ENCODE measurements around the gene APAF1. TPM values are rescaled to one million over a fixed set of nuclear protein-coding genes. Genes with fewer than 3 reads are reported as not detected.

Gene APAF1
- total and polyA plus RNA-seq, 10 of the 15 experiments (the other 5 are each of a cell fraction or from before 2014, with no cell fraction given) = 4.2 to 19.1 (median 14.2) TPM

- POLR2A ChIA-PET = no interaction called here
- FAIRE-seq = no peak
- H4K20me1 ChIP-seq (ENCODE audit: control insufficient read depth, insufficient read depth) = no peaks in the 10 kb centered on the region
- CTCF ChIA-PET = interaction anchor here (0.7 to 1.6 kb wide), 3 partner anchors 12 to 108 kb away, joined by 3 to 5 read pairs (median 4); no protein-coding TSS in a partner anchor
- SMC1A ChIA-PET (ENCODE audit: uncharacterized antibody, unreplicated experiment) = interaction anchor here (1.5 kb wide), 1 partner anchor 323 kb away, joined by 3 read pairs; no protein-coding TSS in a partner anchor
- no peak for DNase-seq (ENCODE audit: low read depth, low spot score)
- no peak overlapping the region for H3K4me2 ChIP-seq (ENCODE audit: control insufficient read depth, insufficient read depth)
- H3K36me3 ChIP-seq (ENCODE audit: control insufficient read depth in 2 of 2, insufficient read depth in 2 of 2, low read length in 1 of 2) = peaks cover 7 to 8% of the 10 kb centered on the region in 2 experiments; a peak in 3 of 4 replicates
- no peaks in the 10 kb centered on the region for H3K27me3 ChIP-seq (replicated peaks in 1 of 2; ENCODE audit: control insufficient read depth in 2 of 2, insufficient read depth in 2 of 2, low read length in 1 of 2)
- TF ChIP-seq BCL3 (IDR thresholded peaks at IDR 0.05; ENCODE audit: borderline replicate concordance, insufficient read depth, low read depth, low read length, poor library complexity, severe bottlenecking) = no peak
- TF ChIP-seq MYC (IDR thresholded peaks at IDR 0.05; ENCODE audit: insufficient read depth, insufficient read length, insufficient replicate concordance, low read length, severe bottlenecking) = no peak
- no peak for TF ChIP-seq PKNOX1 (IDR thresholded peaks at IDR 0.05)
- no peaks in the 10 kb centered on the region for H3K9me3 ChIP-seq (replicated peaks; ENCODE audit: control insufficient read depth, insufficient read depth, low read length)
- H3K4me3 ChIP-seq = no peak overlapping the region
- H3K27ac ChIP-seq (ENCODE audit: control insufficient read depth, insufficient read depth) = no peak overlapping the region
- H3K79me2 ChIP-seq (ENCODE audit: control insufficient read depth, insufficient read depth, low read length) = no peaks in the 10 kb centered on the region
- no TSS peak for BruUV-seq (replicated peaks)
- H2AFZ ChIP-seq (ENCODE audit: control insufficient read depth, low read depth, low read length) = no peak overlapping the region
- RAD21 ChIA-PET (ENCODE audit: unreplicated experiment) = interaction anchor here (0.6 kb wide), 1 partner anchor 325 kb away, joined by 3 read pairs; no protein-coding TSS in a partner anchor
- no peak for ATAC-seq
- H3K9ac ChIP-seq (ENCODE audit: control insufficient read depth, insufficient read depth, low read length) = no peak overlapping the region
- intact Hi-C loops (cut with micrococcal nuclease; ENCODE audit: unreplicated experiment) (no loop called here), in situ Hi-C loops (cut with MboI) (no loop called here)
- H3K4me1 ChIP-seq (ENCODE audit: control insufficient read depth, insufficient read depth, low read length) = no peaks in the 10 kb centered on the region
Observed at GRCh38 chr12:98674841-98675240, 29.8 kb downstream of the APAF1 start.
